IMR-90 (cell line): ENCODE results near the gene POLD4. TPM values are rescaled to one million over a fixed set of nuclear protein-coding genes. Genes with fewer than 3 reads are reported as not detected.

Experiments used
- ATAC-seq: fragments of 200-7000 bp; cut with Tn5 transposase; 2 replicates; pipeline ENCODE4 v1.9.1; 2020; ENCODE audit warnings: low read depth, mild to moderate bottlenecking, moderate library complexity
- BruUV-seq: library from RNA; stranded (reverse); fragments of 400-500 nt; replicated peaks from 2 replicates; lab custom pipeline; 2021; lab: Mats Ljungman, UMichigan
- CTCF ChIA-PET: fragments of 300-600 bp; formaldehyde crosslinking; extraction: SDS; loops from one replicate; lab custom pipeline; 2021; ENCODE audit warnings: antibody characterized with exemption; lab: Yijun Ruan, JAX
- POLR2A ChIA-PET: fragments of 300-600 bp; sonication (Branson Sonifier 250); formaldehyde crosslinking; loops from one replicate; lab custom pipeline; 2022; ENCODE audit warnings: antibody characterized with exemption; ENCODE audit not compliant: unreplicated experiment; lab: Charles Lee
- DNase-seq: peaks from one replicate; pipeline ENCODE4 v3.0.0; 2013
- H2AFZ ChIP-seq: replicated peaks from 2 replicates; pipeline ENCODE3; 2013; ENCODE audit warnings: low read length, mild to moderate bottlenecking; ENCODE audit not compliant: poor library complexity
- H2AK5ac ChIP-seq: 2 replicates; pipeline ENCODE4 v1.6.1; 2013; ENCODE audit warnings: low read depth, low read length, inconsistent platforms
- H2AK9ac ChIP-seq: replicated peaks from 2 replicates; pipeline ENCODE3; 2013; ENCODE audit warnings: mild to moderate bottlenecking, low read depth, low read length, moderate library complexity; ENCODE audit not compliant: poor library complexity
- H2BK120ac ChIP-seq: 2 replicates; pipeline ENCODE4 v1.6.1; 2013; ENCODE audit warnings: low read depth, low read length, inconsistent platforms
- H2BK15ac ChIP-seq: 3 replicates; pipeline ENCODE4 v1.6.1; 2013; ENCODE audit warnings: low read depth, low read length, inconsistent platforms
- H2BK20ac ChIP-seq: 2 replicates; pipeline ENCODE4 v1.6.1; 2013; ENCODE audit warnings: low read depth, mild to moderate bottlenecking, inconsistent platforms, low read length, moderate library complexity
- H2BK5ac ChIP-seq: 2 replicates; pipeline ENCODE4 v1.6.1; 2013; ENCODE audit warnings: mild to moderate bottlenecking, low read depth, low read length, inconsistent platforms; ENCODE audit not compliant: poor library complexity, severe bottlenecking
- H3K14ac ChIP-seq: replicated peaks from 2 replicates; pipeline ENCODE4 v1.6.1; 2013; ENCODE audit warnings: low read depth, low read length, inconsistent platforms
- H3K18ac ChIP-seq: 2 replicates; pipeline ENCODE4 v1.6.1; 2013; ENCODE audit warnings: low read depth, low read length, control low read depth
- H3K23ac ChIP-seq: 2 replicates; pipeline ENCODE4 v1.6.1; 2013; ENCODE audit warnings: low read depth, low read length, inconsistent platforms
- H3K27ac ChIP-seq: 2 replicates; pipeline ENCODE4 v1.5.1; 2013; ENCODE audit warnings: mild to moderate bottlenecking, control low read depth, low read length; ENCODE audit not compliant: insufficient read depth
- H3K27me3 ChIP-seq: 2 replicates; pipeline ENCODE4 v1.6.1; 2013; ENCODE audit warnings: low read length; ENCODE audit not compliant: control insufficient read depth, insufficient read depth
- H3K36me3 ChIP-seq: 2 replicates; pipeline ENCODE4 v1.6.1; 2013; ENCODE audit warnings: low read length, mixed read lengths; ENCODE audit not compliant: control insufficient read depth, insufficient read depth
- H3K4ac ChIP-seq: 2 replicates; pipeline ENCODE4 v1.6.1; 2013; ENCODE audit warnings: low read depth, low read length, inconsistent platforms
- H3K4me1 ChIP-seq: 2 replicates; pipeline ENCODE4 v1.6.1; 2013; ENCODE audit warnings: low read length, mixed read lengths; ENCODE audit not compliant: control insufficient read depth, insufficient read depth
- H3K4me2 ChIP-seq: 2 replicates; pipeline ENCODE4 v1.6.1; 2013; ENCODE audit warnings: low read depth, mild to moderate bottlenecking, control low read depth, low read length, moderate library complexity
- H3K4me3 ChIP-seq: 2 replicates; pipeline ENCODE4 v1.5.1; 2013; ENCODE audit warnings: low read depth, mild to moderate bottlenecking, control low read depth, low read length, moderate library complexity; ENCODE audit not compliant: insufficient read depth
- H3K56ac ChIP-seq: 2 replicates; pipeline ENCODE4 v1.6.1; 2013; ENCODE audit warnings: low read length, inconsistent platforms; ENCODE audit not compliant: insufficient read depth; ENCODE audit errors: extremely low read depth
- H3K79me1 ChIP-seq, 2 experiments: 2 replicates each; pipeline ENCODE4 v1.6.1; 2013; ENCODE audit warnings: low read length in 2 of 2, inconsistent platforms in 1 of 2, low read depth in 1 of 2
- H3K9ac ChIP-seq: 2 replicates; pipeline ENCODE4 v1.6.1; 2013; ENCODE audit warnings: low read depth, low read length, control low read depth
- H3K9me1 ChIP-seq: 2 replicates; pipeline ENCODE4 v1.6.1; 2013; ENCODE audit warnings: low read length, inconsistent platforms; ENCODE audit not compliant: insufficient read depth
- H3K9me3 ChIP-seq: 2 replicates; pipeline ENCODE4 v1.6.1; 2013; ENCODE audit warnings: low read length; ENCODE audit not compliant: control insufficient read depth, insufficient read depth
- H4K20me1 ChIP-seq: 2 replicates; pipeline ENCODE4 v1.6.1; 2013; ENCODE audit warnings: low read length, inconsistent platforms; ENCODE audit not compliant: insufficient read depth
- H4K5ac ChIP-seq: 2 replicates; pipeline ENCODE4 v1.6.1; 2013; ENCODE audit warnings: mild to moderate bottlenecking, low read depth, low read length, control low read depth
- H4K8ac ChIP-seq, 2 experiments: 2 replicates each; pipeline ENCODE4 v1.6.1; 2013; ENCODE audit warnings: low read depth in 2 of 2, low read length in 2 of 2, control low read depth in 1 of 2, inconsistent platforms in 1 of 2
- H4K91ac ChIP-seq: 2 replicates; pipeline ENCODE4 v1.6.1; 2013; ENCODE audit warnings: low read depth, low read length, inconsistent platforms; ENCODE audit not compliant: insufficient read depth
- BHLHE40 ChIP-seq: fragments of 150-350 bp; IDR thresholded peaks from 2 replicates; pipeline ENCODE4 v1.6.1; 2016; ENCODE audit warnings: mild to moderate bottlenecking, low read depth, low read length
- CEBPB ChIP-seq: IDR thresholded peaks from 2 replicates; pipeline ENCODE4 v1.6.1; 2012; ENCODE audit warnings: low read depth, low read length, improper control_type of control experiment
- CHD1 ChIP-seq: IDR thresholded peaks from 2 replicates; pipeline ENCODE4 v1.6.1; 2012; ENCODE audit warnings: low read depth, low read length, improper control_type of control experiment
- ELK1 ChIP-seq: fragments of 150-350 bp; IDR thresholded peaks from 2 replicates; pipeline ENCODE4 v1.6.1; 2016; ENCODE audit warnings: low read depth, mild to moderate bottlenecking, low read length, moderate library complexity, borderline replicate concordance
- FOS ChIP-seq: fragments of 150-350 bp; IDR thresholded peaks from 2 replicates; pipeline ENCODE4 v1.6.1; 2016; ENCODE audit warnings: low read depth, low read length
- MAFK ChIP-seq: IDR thresholded peaks from 2 replicates; pipeline ENCODE4 v1.6.1; 2012; ENCODE audit warnings: low read depth, low read length, improper control_type of control experiment
- MXI1 ChIP-seq: IDR thresholded peaks from 2 replicates; pipeline ENCODE4 v1.6.1; 2012; ENCODE audit warnings: low read depth, mild to moderate bottlenecking, low read length, moderate library complexity, borderline replicate concordance
- NFE2L2 ChIP-seq: fragments of 150-350 bp; IDR thresholded peaks from 2 replicates; pipeline ENCODE4 v1.6.1; 2016; ENCODE audit warnings: low read depth, mild to moderate bottlenecking, low read length
- RAD21 ChIP-seq: IDR thresholded peaks from 2 replicates; pipeline ENCODE4 v1.6.1; 2012; ENCODE audit warnings: low read length, improper control_type of control experiment
- RFX5 ChIP-seq: IDR thresholded peaks from 2 replicates; pipeline ENCODE4 v1.8.0; 2012; ENCODE audit warnings: low read depth, mild to moderate bottlenecking, low read length, moderate library complexity
- SMC3 ChIP-seq: fragments of 150-350 bp; IDR thresholded peaks from 2 replicates; pipeline ENCODE4 v1.6.1; 2016; ENCODE audit warnings: low read depth, mild to moderate bottlenecking, antibody characterized with exemption, low read length, moderate library complexity
- USF2 ChIP-seq: fragments of 150-350 bp; IDR thresholded peaks from 2 replicates; pipeline ENCODE4 v1.6.1; 2017; ENCODE audit warnings: mild to moderate bottlenecking, antibody characterized with exemption, low read length, low read depth
- WGBS, 2 experiments: methylation state at CpG; one replicate each; pipeline versions ENCODE4 v1.1.5 to v1.1.7; 2013; ENCODE audit warnings: missing lambda C conversion rate in 2 of 2; ENCODE audit not compliant: insufficient read length in 1 of 2; ENCODE audit errors: extremely low coverage in 2 of 2; 5-methylcytosine and 5-hydroxymethylcytosine counted together
- dilution Hi-C: fragments of 300-500 bp; cut with HindIII; formaldehyde crosslinking; loops from one replicate; pipeline ENCODE4 v1.14.3; 2018; ENCODE audit warnings: low sequenced_read_pairs; ENCODE audit not compliant: unreplicated experiment
- in situ Hi-C: fragments of 300-500 bp; cut with MboI; formaldehyde crosslinking; loops from 3 replicates; pipeline ENCODE4 v1.14.3; 2019; ENCODE audit warnings: low sequenced_read_pairs, inconsistent platforms, mixed read lengths
- intact Hi-C: fragments of 100-400 bp; cut with micrococcal nuclease; formaldehyde crosslinking; loops from 2 replicates; pipeline ENCODE4 v1.10.0; 2022
- polyA plus RNA-seq, 3 experiments: library from polyadenylated mRNA; depleted of rRNA; stranded (reverse); fragments of >200 nt; gene quantifications; 2 replicates each; pipeline ENCODE4 v1.2.3, GENCODE V29; 2012; ENCODE audit warnings: low replicate concordance in 1 of 3
- total RNA-seq: library from RNA; depleted of rRNA; stranded (reverse); fragments of >200 nt; gene quantifications from 2 replicates; pipeline ENCODE4 v1.2.3, GENCODE V29; 2012

POLD4 gene
- total and polyA plus RNA-seq, 2 of the 4 experiments (the other 2 are of a cell fraction): 46.4 to 133 TPM

- BruUV-seq: no TSS peak
- Histone ChIP-seq H3K79me1 (no peaks in the 10 kb centered on the region), H3K9ac (no peak overlapping the region), H4K91ac (no peak overlapping the region), H3K4ac (no peak overlapping the region), H3K18ac (no peak overlapping the region), H4K20me1 (no peaks in the 10 kb centered on the region), H3K14ac (no peak overlapping the region), H2AK9ac (peak overlapping the region; percentile 1), H2AK5ac (no peak overlapping the region), H2BK5ac (no peak overlapping the region), H3K27me3 (no peaks in the 10 kb centered on the region), H3K27ac (no peak overlapping the region), H3K9me3 (no peaks in the 10 kb centered on the region), H4K8ac (no peak overlapping the region), H2BK120ac (no peak overlapping the region), H3K56ac (no peak overlapping the region), H2BK20ac (no peak overlapping the region), H3K4me3 (no peak overlapping the region), H2BK15ac (no peak overlapping the region), H2AFZ (no peak overlapping the region), H4K5ac (no peak overlapping the region), H3K4me2 (no peak overlapping the region), H3K9me1 (no peaks in the 10 kb centered on the region), H3K4me1 (no peaks in the 10 kb centered on the region), H3K36me3 (peaks cover 34% of the 10 kb centered on the region), H3K23ac (no peak overlapping the region)
- intact Hi-C loops (no loop called here), in situ Hi-C loops (loop anchor here (10.0 kb wide), 1 partner anchor 226 kb away; no protein-coding TSS in a partner anchor), dilution Hi-C loops (no loop called here)
- ChIA-PET CTCF (no interaction called here), POLR2A (no interaction called here)
- ATAC-seq: no peak
- WGBS, 2 experiments: 91% methylated on average over 15 of the region's 18 CpGs; no CpG with 5 or more reads in 1 of the 2 experiments
- TF ChIP-seq SMC3: no peak
- no peak for TF ChIP-seq ELK1
- TF ChIP-seq BHLHE40: no peak
- no peak for TF ChIP-seq RFX5
- TF ChIP-seq MAFK: no peak
- TF ChIP-seq FOS: no peak
- no peak for TF ChIP-seq CEBPB
- no peak for TF ChIP-seq MXI1
- no peak for TF ChIP-seq CHD1
- no peak for TF ChIP-seq RAD21
- TF ChIP-seq NFE2L2: no peak
- no peak for TF ChIP-seq USF2
- no peak for DNase-seq
Measured at GRCh38 chr11:67311051-67311555, 42.2 kb downstream of the POLD4 start.
